ENCODE data around the gene RNU6-1. TPM values are rescaled to one million over a fixed set of nuclear protein-coding genes. Genes with fewer than 3 reads are reported as not detected.

RNU6-1 gene
- total RNA-seq, 1 experiment from 2014 or later: not detected

- Mint-ChIP-seq H3K27me3 (ENCODE audit: insufficient read depth, unreplicated experiment) (peaks cover under 1% of the 10 kb centered on the region), H3K4me3 (ENCODE audit: unreplicated experiment) (no peak overlapping the region), H3K4me1 (ENCODE audit: insufficient read depth, unreplicated experiment) (no peaks in the 10 kb centered on the region), H3K27ac (ENCODE audit: low read depth, unreplicated experiment) (no peak overlapping the region), H3K36me3 (ENCODE audit: insufficient read depth, unreplicated experiment) (no peaks in the 10 kb centered on the region), H3K9me3 (ENCODE audit: unreplicated experiment) (no peaks in the 10 kb centered on the region)
- intact Hi-C loops (cut with micrococcal nuclease): no loop called here
- BruUV-seq (replicated peaks): no TSS peak
- DNase-seq (ENCODE audit: unreplicated experiment): no peak
- POLR2A ChIA-PET: no interaction called here
- CTCF ChIA-PET: interaction anchor here (1.2 kb wide), 1 partner anchor 9 kb away, joined by 3 read pairs; no protein-coding TSS in a partner anchor
- TF ChIP-seq CTCF (IDR thresholded peaks at IDR 0.05; ENCODE audit: unreplicated experiment): no peak
Measured at GRCh38 chr15:67815036-67815592, 24.7 kb downstream of the RNU6-1 start.

- intact Hi-C loops (cut with micrococcal nuclease): no loop called here
- H3K9me3 Mint-ChIP-seq (ENCODE audit: unreplicated experiment): no peaks in the 10 kb centered on the region
- ChIA-PET CTCF (no interaction called here), POLR2A (no interaction called here)
- BruUV-seq (replicated peaks): no TSS peak
- no peak for TF ChIP-seq CTCF (IDR thresholded peaks at IDR 0.05; ENCODE audit: unreplicated experiment)
- H3K36me3 Mint-ChIP-seq (ENCODE audit: insufficient read depth, unreplicated experiment): no peaks in the 10 kb centered on the region
- no peaks in the 10 kb centered on the region for H3K27me3 Mint-ChIP-seq (ENCODE audit: insufficient read depth, unreplicated experiment)
- no peaks in the 10 kb centered on the region for H3K4me1 Mint-ChIP-seq (ENCODE audit: insufficient read depth, unreplicated experiment)
- DNase-seq (ENCODE audit: unreplicated experiment): no peak
- H3K27ac Mint-ChIP-seq (ENCODE audit: low read depth, unreplicated experiment): no peak overlapping the region
- no peak overlapping the region for H3K4me3 Mint-ChIP-seq (ENCODE audit: unreplicated experiment)
Measured at GRCh38 chr15:67813104-67813634, 26.7 kb downstream of the RNU6-1 start.

- no peaks in the 10 kb centered on the region for H3K36me3 Mint-ChIP-seq (ENCODE audit: insufficient read depth, unreplicated experiment)
- H3K27me3 Mint-ChIP-seq (ENCODE audit: insufficient read depth, unreplicated experiment): no peaks in the 10 kb centered on the region
- no peak for TF ChIP-seq CTCF (IDR thresholded peaks at IDR 0.05; ENCODE audit: unreplicated experiment)
- DNase-seq (ENCODE audit: unreplicated experiment): no peak
- BruUV-seq (replicated peaks): no TSS peak
- ChIA-PET CTCF (no interaction called here), POLR2A (no interaction called here)
- no peak overlapping the region for H3K27ac Mint-ChIP-seq (ENCODE audit: low read depth, unreplicated experiment)
- H3K4me3 Mint-ChIP-seq (ENCODE audit: unreplicated experiment): no peak overlapping the region
- H3K9me3 Mint-ChIP-seq (ENCODE audit: unreplicated experiment): no peaks in the 10 kb centered on the region
- H3K4me1 Mint-ChIP-seq (ENCODE audit: insufficient read depth, unreplicated experiment): no peaks in the 10 kb centered on the region
- intact Hi-C loops (cut with micrococcal nuclease): no loop called here
Measured at GRCh38 chr15:67812241-67812644, 27.6 kb downstream of the RNU6-1 start.

- no peaks in the 10 kb centered on the region for H3K4me1 Mint-ChIP-seq (ENCODE audit: insufficient read depth, unreplicated experiment)
Measured at GRCh38 chr15:67809866-67810265, 30.0 kb downstream of the RNU6-1 start.

More at GRCh38 chr15:67809866-67810265, 30.0 kb downstream of the RNU6-1 start:
- TF ChIP-seq CTCF (IDR thresholded peaks at IDR 0.05; ENCODE audit: unreplicated experiment): no peak
- Mint-ChIP-seq H3K36me3 (ENCODE audit: insufficient read depth, unreplicated experiment) (no peaks in the 10 kb centered on the region), H3K27me3 (ENCODE audit: insufficient read depth, unreplicated experiment) (no peaks in the 10 kb centered on the region), H3K9me3 (ENCODE audit: unreplicated experiment) (no peaks in the 10 kb centered on the region), H3K27ac (ENCODE audit: low read depth, unreplicated experiment) (no peak overlapping the region), H3K4me3 (ENCODE audit: unreplicated experiment) (no peak overlapping the region)
- no TSS peak for BruUV-seq (replicated peaks)
- POLR2A ChIA-PET: no interaction called here
- DNase-seq (ENCODE audit: unreplicated experiment): no peak
- intact Hi-C loops (cut with micrococcal nuclease): no loop called here
- CTCF ChIA-PET: no interaction called here
